Smooth muscle cell (in vitro differentiated cells): ENCODE data around the gene C19orf12. TPM values are rescaled to one million over a fixed set of nuclear protein-coding genes. Genes with fewer than 3 reads are reported as not detected.

Experiments
- DNase-seq: peaks from one replicate; lab custom pipeline; 2025; ENCODE audit not compliant: unreplicated experiment; lab: John Stamatoyannopoulos, UW
- H2AFZ ChIP-seq: fragments of 200-600 bp; sonication (generic); 2 replicates; pipeline ENCODE4 v1.6.0; 2016; ENCODE audit warnings: antibody characterized with exemption, low read depth, mild to moderate bottlenecking
- H3F3A ChIP-seq: fragments of 200-600 bp; sonication (generic); 2 replicates; pipeline ENCODE4 v1.6.0; 2017; ENCODE audit warnings: antibody characterized with exemption, low read depth
- H3K27ac ChIP-seq: fragments of 200-600 bp; sonication (generic); 2 replicates; pipeline ENCODE4 v1.5.1; 2016; ENCODE audit warnings: low read depth, mild to moderate bottlenecking
- H3K27me3 ChIP-seq: fragments of 200-600 bp; sonication (generic); 2 replicates; pipeline ENCODE4 v1.6.1; 2016; ENCODE audit warnings: low read depth, mild to moderate bottlenecking
- H3K36me3 ChIP-seq: fragments of 200-600 bp; sonication (generic); 2 replicates; pipeline ENCODE4 v1.5.1; 2016; ENCODE audit warnings: low read depth
- H3K4me1 ChIP-seq: fragments of 200-600 bp; sonication (generic); 2 replicates; pipeline ENCODE4 v1.5.1; 2016; ENCODE audit warnings: low read depth
- H3K4me2 ChIP-seq: fragments of 200-600 bp; sonication (generic); 2 replicates; pipeline ENCODE4 v1.6.0; 2016; ENCODE audit warnings: mild to moderate bottlenecking
- H3K4me3 ChIP-seq: fragments of 200-600 bp; sonication (generic); 2 replicates; pipeline ENCODE4 v1.5.1; 2016; ENCODE audit warnings: mild to moderate bottlenecking
- H3K79me2 ChIP-seq: fragments of 200-600 bp; sonication (generic); 2 replicates; pipeline ENCODE4 v1.6.0; 2016; ENCODE audit warnings: low read depth, mild to moderate bottlenecking
- H3K9ac ChIP-seq: fragments of 200-600 bp; sonication (generic); 2 replicates; pipeline ENCODE4 v1.6.0; 2016; ENCODE audit warnings: low read depth
- H3K9me3 ChIP-seq: fragments of 200-600 bp; sonication (generic); replicated peaks from 2 replicates; pipeline ENCODE4 v1.5.1; 2016; ENCODE audit warnings: low read depth
- H4K20me1 ChIP-seq: fragments of 200-600 bp; sonication (generic); 2 replicates; pipeline ENCODE4 v1.6.0; 2016; ENCODE audit warnings: low read depth
- WGBS: methylation state at CpG from one replicate; pipeline ENCODE4 v1.1.7; 2016; ENCODE audit warnings: low lambda C conversion rate; 5-methylcytosine and 5-hydroxymethylcytosine counted together
- polyA plus RNA-seq: library from polyadenylated mRNA; unstranded; fragments of >200 nt; fragmentation: Nextera tagmentation; extraction: Ambion mirVana; gene quantifications from 2 replicates; pipeline ENCODE4 v1.2.1, GENCODE V29; 2016
- total RNA-seq: library from RNA; depleted of rRNA; stranded (reverse); fragments of >200 nt; gene quantifications from 2 replicates; pipeline ENCODE4 v1.2.3, GENCODE V29; 2014
- TF ChIP-seq, protein P1 (sequence below): fragments of 200-600 bp; sonication (generic); IDR thresholded peaks from 2 replicates; pipeline ENCODE4 v1.5.1; 2017; ENCODE audit warnings: borderline replicate concordance, mild to moderate bottlenecking, antibody characterized with exemption; ENCODE audit not compliant: insufficient read depth, poor library complexity, severe bottlenecking

Gene C19orf12
- total and polyA plus RNA-seq, 2 experiments from 2014 or later: 22.7 to 30.0 TPM

GRCh38 chr19:29681422-29682235 is 33.4 kb downstream of the C19orf12 start:
- Histone ChIP-seq H3K4me2 (no peak overlapping the region), H3K36me3 (no peaks in the 10 kb centered on the region), H3K79me2 (no peaks in the 10 kb centered on the region), H3K9ac (no peak overlapping the region), H3K27me3 (no peaks in the 10 kb centered on the region), H3K9me3 (no peaks in the 10 kb centered on the region), H3K27ac (no peak overlapping the region), H2AFZ (no peak overlapping the region), H4K20me1 (no peaks in the 10 kb centered on the region), H3F3A (no peaks in the 10 kb centered on the region), H3K4me3 (no peak overlapping the region), H3K4me1 (no peaks in the 10 kb centered on the region)
- WGBS: 87% methylated on average over 13 of the region's 13 CpGs
- DNase-seq: no peak
- TF ChIP-seq, protein P1, sequence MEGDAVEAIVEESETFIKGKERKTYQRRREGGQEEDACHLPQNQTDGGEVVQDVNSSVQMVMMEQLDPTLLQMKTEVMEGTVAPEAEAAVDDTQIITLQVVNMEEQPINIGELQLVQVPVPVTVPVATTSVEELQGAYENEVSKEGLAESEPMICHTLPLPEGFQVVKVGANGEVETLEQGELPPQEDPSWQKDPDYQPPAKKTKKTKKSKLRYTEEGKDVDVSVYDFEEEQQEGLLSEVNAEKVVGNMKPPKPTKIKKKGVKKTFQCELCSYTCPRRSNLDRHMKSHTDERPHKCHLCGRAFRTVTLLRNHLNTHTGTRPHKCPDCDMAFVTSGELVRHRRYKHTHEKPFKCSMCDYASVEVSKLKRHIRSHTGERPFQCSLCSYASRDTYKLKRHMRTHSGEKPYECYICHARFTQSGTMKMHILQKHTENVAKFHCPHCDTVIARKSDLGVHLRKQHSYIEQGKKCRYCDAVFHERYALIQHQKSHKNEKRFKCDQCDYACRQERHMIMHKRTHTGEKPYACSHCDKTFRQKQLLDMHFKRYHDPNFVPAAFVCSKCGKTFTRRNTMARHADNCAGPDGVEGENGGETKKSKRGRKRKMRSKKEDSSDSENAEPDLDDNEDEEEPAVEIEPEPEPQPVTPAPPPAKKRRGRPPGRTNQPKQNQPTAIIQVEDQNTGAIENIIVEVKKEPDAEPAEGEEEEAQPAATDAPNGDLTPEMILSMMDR: no peak

DNA sequence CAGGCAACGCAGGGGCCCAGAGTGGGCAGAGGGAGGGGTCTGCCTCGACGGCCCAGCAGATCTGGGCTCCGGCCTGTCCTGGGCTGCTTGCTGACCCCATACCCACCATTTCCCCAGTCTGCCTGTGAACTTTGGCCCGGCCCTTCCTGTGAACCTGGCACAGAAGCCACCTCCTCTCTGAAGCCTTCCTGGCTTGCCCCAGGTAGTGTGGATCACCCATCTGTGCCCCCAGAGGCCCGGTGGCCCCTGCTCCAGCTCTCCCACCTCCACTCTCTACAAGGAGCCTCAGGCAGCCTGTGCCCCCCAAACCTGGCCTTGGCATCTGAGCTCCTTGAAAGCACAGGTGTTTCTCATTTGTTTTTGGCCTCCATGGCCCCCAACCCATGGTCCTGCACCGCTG is 34.1 kb downstream of the C19orf12 start:
- H3K9ac ChIP-seq: no peak overlapping the region
- H3K27ac ChIP-seq: no peak overlapping the region
- TF ChIP-seq, protein P1: no peak
- no peak for DNase-seq
- no peak overlapping the region for H3K4me2 ChIP-seq
- WGBS: 94% methylated on average over 7 of the region's 7 CpGs
- H3K9me3 ChIP-seq: no peaks in the 10 kb centered on the region
- no peak overlapping the region for H3K4me3 ChIP-seq
- H3K27me3 ChIP-seq: no peaks in the 10 kb centered on the region
- no peaks in the 10 kb centered on the region for H3K79me2 ChIP-seq
- no peaks in the 10 kb centered on the region for H4K20me1 ChIP-seq
- no peaks in the 10 kb centered on the region for H3F3A ChIP-seq
- H3K4me1 ChIP-seq: no peaks in the 10 kb centered on the region
- H3K36me3 ChIP-seq: no peaks in the 10 kb centered on the region
- no peak overlapping the region for H2AFZ ChIP-seq

DNA sequence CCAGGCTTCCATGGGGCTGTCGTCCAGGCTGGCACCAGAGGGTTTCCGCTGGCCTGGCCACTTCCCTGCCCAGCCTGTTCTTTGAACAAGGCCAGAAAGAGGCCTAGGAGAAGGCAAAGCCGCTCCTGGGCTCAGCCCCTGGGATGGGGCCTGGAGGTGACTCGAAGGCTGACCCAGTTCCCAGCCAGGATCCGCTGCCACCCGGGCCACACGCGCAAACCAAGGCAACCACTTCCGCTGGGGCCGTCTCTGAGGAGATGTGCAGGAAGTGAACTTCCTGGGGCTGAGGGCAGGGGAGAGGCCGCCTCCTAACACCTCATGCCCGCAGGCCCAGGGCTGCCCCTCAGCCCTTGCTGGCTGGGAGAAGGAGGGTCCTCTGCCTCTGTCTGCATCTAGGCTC is 34.6 kb downstream of the C19orf12 start:
- H3K27me3 ChIP-seq: no peaks in the 10 kb centered on the region
- no peaks in the 10 kb centered on the region for H4K20me1 ChIP-seq
- no peaks in the 10 kb centered on the region for H3F3A ChIP-seq
- H3K79me2 ChIP-seq: no peaks in the 10 kb centered on the region
- H2AFZ ChIP-seq: no peak overlapping the region
- H3K4me3 ChIP-seq: no peak overlapping the region
- WGBS: 91% methylated on average over 12 of the region's 12 CpGs
- H3K4me1 ChIP-seq: no peaks in the 10 kb centered on the region
- no peaks in the 10 kb centered on the region for H3K36me3 ChIP-seq
- no peak overlapping the region for H3K4me2 ChIP-seq
- TF ChIP-seq, protein P1: no peak
- DNase-seq: no peak
- H3K9me3 ChIP-seq: no peaks in the 10 kb centered on the region
- H3K27ac ChIP-seq: no peak overlapping the region
- H3K9ac ChIP-seq: no peak overlapping the region
